HepG2 (cell line): ENCODE measurements around the gene TRAPPC12. TPM values are rescaled to one million over a fixed set of nuclear protein-coding genes. Genes with fewer than 3 reads are reported as not detected.

Experiments
- AHR ChIP-seq: IDR thresholded peaks from 2 replicates; pipeline ENCODE4 v1.6.1; 2018; ENCODE audit warnings: missing genetic modification reagents, missing compliant biosample characterization
- ATF7 ChIP-seq, 2 experiments: fragments of 450-650 bp in 1 of 2; sonication (generic) in 1 of 2; formaldehyde crosslinking in 1 of 2; IDR thresholded peaks; 2 replicates each; pipeline versions ENCODE4 v1.4.0 to v1.6.1; 2016 to 2020; ENCODE audit warnings: antibody characterized with exemption in 1 of 2, mild to moderate bottlenecking in 1 of 2, missing genetic modification reagents in 1 of 2
- IRF2 ChIP-seq: IDR thresholded peaks from 2 replicates; pipeline ENCODE4 v1.6.1; 2018; ENCODE audit warnings: missing genetic modification reagents, missing compliant biosample characterization
- KMT2B ChIP-seq: IDR thresholded peaks from 2 replicates; pipeline ENCODE4 v1.6.1; 2016; ENCODE audit warnings: missing genetic modification reagents, missing compliant biosample characterization
- MED13 ChIP-seq: sonication (generic); formaldehyde crosslinking; IDR thresholded peaks from 2 replicates; pipeline ENCODE4 v1.5.0; 2020; ENCODE audit warnings: missing genetic modification reagents
- SOX13 ChIP-seq, 3 experiments: fragments of 450-650 bp in 1 of 3; sonication (generic) in 1 of 3; formaldehyde crosslinking in 1 of 3; IDR thresholded peaks in 2 of 3; conservative IDR thresholded peaks in 1 of 3; 2 replicates each; pipeline versions ENCODE4 v1.5.0 to v1.6.1; 2016 to 2020; ENCODE audit warnings: antibody characterized with exemption in 1 of 3, mild to moderate bottlenecking in 1 of 3, missing compliant biosample characterization in 1 of 3, missing genetic modification reagents in 1 of 3, moderate library complexity in 1 of 3
- ZFP41 ChIP-seq: sonication (generic); formaldehyde crosslinking; IDR thresholded peaks from 2 replicates; pipeline ENCODE4 v1.4.0; 2020; ENCODE audit warnings: mild to moderate bottlenecking, missing genetic modification reagents, borderline replicate concordance
- ZFX ChIP-seq: sonication (generic); formaldehyde crosslinking; IDR thresholded peaks from 2 replicates; pipeline ENCODE4 v1.4.0; 2020; ENCODE audit warnings: mild to moderate bottlenecking, low read depth, missing genetic modification reagents, moderate library complexity
- ZNF567 ChIP-seq: sonication (generic); formaldehyde crosslinking; IDR thresholded peaks from 2 replicates; pipeline ENCODE4 v1.8.1; 2023; ENCODE audit warnings: mild to moderate bottlenecking, missing genetic modification reagents, borderline replicate concordance
- polyA plus RNA-seq, 8 experiments: library from polyadenylated mRNA; depleted of rRNA in 3 of 8; stranded (reverse) in 7 of 8; unstranded in 1 of 8; fragments of >200 nt; fragmentation: Illumina TruSeq in 4 of 8; extraction: Trizol in 4 of 8; gene quantifications; 2 replicates each; pipeline versions ENCODE4 v1.2.1 to v1.2.3, GENCODE V29; 2011 to 2016; ENCODE audit warnings: low read depth in 4 of 8, missing spikeins in 1 of 8, mixed read lengths in 1 of 8; ENCODE audit not compliant: insufficient read depth in 1 of 8
- total RNA-seq, 5 experiments: library from RNA; depleted of rRNA; stranded (reverse); fragments of >200 nt; fragmentation: Illumina TruSeq; extraction: Trizol; gene quantifications; 2 replicates each; pipeline ENCODE4 v1.2.3, GENCODE V29; 2016; ENCODE audit warnings: low read depth in 1 of 5
- TF ChIP-seq, protein P1 (sequence below): IDR thresholded peaks from 2 replicates; pipeline ENCODE4 v1.6.1; 2016; ENCODE audit warnings: mild to moderate bottlenecking, missing biosample characterization, missing genetic modification reagents
- TF ChIP-seq, protein P2 (sequence below): sonication (generic); formaldehyde crosslinking; IDR thresholded peaks from 2 replicates; pipeline ENCODE4 v1.8.1; 2023; ENCODE audit warnings: mild to moderate bottlenecking, missing genetic modification reagents
- TF ChIP-seq, protein P3 (sequence below): sonication (generic); formaldehyde crosslinking; IDR thresholded peaks from 2 replicates; pipeline ENCODE4 v1.5.1; 2020; ENCODE audit warnings: missing genetic modification reagents, mild to moderate bottlenecking, borderline replicate concordance
- TF ChIP-seq, protein P4 (sequence below): sonication (generic); formaldehyde crosslinking; IDR thresholded peaks from 2 replicates; pipeline ENCODE4 v1.4.0; 2020; ENCODE audit warnings: mild to moderate bottlenecking, missing genetic modification reagents
- TF ChIP-seq, protein P5 (sequence below): sonication (generic); formaldehyde crosslinking; IDR thresholded peaks from 2 replicates; pipeline ENCODE4 v1.5.0; 2020; ENCODE audit warnings: missing genetic modification reagents
- TF ChIP-seq, protein P6 (sequence below): IDR thresholded peaks from 2 replicates; pipeline ENCODE4 v1.6.1; 2016; ENCODE audit warnings: low read depth, control low read depth
- TF ChIP-seq, protein P7 (sequence below): sonication (generic); formaldehyde crosslinking; IDR thresholded peaks from 2 replicates; pipeline ENCODE4 v1.9.0; 2022; ENCODE audit warnings: low read depth, missing genetic modification reagents

TRAPPC12 gene
- total and polyA plus RNA-seq, 2 of the 13 experiments (the other 11 are each of a cell fraction or from before 2014, with no cell fraction given): 46.4 to 97.7 TPM

DNA sequence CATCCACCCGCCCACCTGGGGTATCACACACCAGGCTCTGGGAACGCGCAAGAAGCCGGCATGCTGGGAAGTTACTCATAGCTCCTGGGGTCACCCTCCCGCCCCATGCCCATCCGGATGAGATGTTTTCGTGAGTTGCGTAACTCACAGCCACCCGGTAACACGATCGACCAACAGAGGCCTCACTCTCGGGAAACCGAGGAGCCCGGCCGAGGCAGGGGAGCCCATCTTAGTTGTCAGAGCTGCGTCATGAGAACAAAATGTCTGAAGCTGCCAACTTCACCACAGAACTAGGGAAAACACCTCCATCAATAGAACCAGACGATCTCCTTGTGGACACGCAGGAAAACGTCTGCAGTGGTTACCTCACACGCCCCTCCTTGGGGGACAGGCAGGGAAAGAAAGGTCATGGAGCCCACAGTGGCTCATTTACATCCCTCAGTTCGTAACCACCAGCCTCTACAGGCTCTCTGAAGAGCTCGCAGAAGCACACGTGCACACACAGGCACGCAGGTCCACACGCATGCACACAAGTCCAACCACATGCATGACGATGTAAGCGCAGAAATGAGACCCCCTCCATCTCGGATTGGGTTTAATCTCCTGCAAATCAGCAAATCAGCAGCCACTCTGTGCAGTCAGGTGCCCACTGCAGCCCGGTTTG lies 113.6 kb downstream of the TRAPPC12 start (continued):
- TF ChIP-seq ATF7 (IDR thresholded peaks at IDR 0.05) (no peak), ATF7 (CRISPR knock-in tag; IDR thresholded peaks at IDR 0.05) (peak; percentile 81; the same call in 1 of the 2 replicates), IRF2 (CRISPR knock-in tag) (peak; percentile 26; the same call in 1 of the 2 replicates), MED13 (no peak), AHR (no peak; the same call in 1 of the 2 replicates), ZFX (CRISPR knock-in tag) (peak; percentile 75), ZNF567 (no peak), ZFP41 (0 out of 2 replicates have a peak, but pooled peaks have one; percentile 31), SOX13 (IDR thresholded peaks at IDR 0.05) (peak; percentile 29; the same call in 1 of the 2 replicates), SOX13 (CRISPR knock-in tag; conservative IDR thresholded peaks at IDR 0.05 in 1 of 2, IDR thresholded peaks at IDR 0.05 in 1 of 2) (0 out of 4 replicates have a peak, but pooled peaks of 1 of the 2 experiments have one; percentile 52), KMT2B (CRISPR knock-in tag) (no peak)
- TF ChIP-seq, protein P1, sequence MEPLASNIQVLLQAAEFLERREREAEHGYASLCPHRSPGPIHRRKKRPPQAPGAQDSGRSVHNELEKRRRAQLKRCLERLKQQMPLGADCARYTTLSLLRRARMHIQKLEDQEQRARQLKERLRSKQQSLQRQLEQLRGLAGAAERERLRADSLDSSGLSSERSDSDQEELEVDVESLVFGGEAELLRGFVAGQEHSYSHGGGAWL: no peak
- TF ChIP-seq, protein P2, sequence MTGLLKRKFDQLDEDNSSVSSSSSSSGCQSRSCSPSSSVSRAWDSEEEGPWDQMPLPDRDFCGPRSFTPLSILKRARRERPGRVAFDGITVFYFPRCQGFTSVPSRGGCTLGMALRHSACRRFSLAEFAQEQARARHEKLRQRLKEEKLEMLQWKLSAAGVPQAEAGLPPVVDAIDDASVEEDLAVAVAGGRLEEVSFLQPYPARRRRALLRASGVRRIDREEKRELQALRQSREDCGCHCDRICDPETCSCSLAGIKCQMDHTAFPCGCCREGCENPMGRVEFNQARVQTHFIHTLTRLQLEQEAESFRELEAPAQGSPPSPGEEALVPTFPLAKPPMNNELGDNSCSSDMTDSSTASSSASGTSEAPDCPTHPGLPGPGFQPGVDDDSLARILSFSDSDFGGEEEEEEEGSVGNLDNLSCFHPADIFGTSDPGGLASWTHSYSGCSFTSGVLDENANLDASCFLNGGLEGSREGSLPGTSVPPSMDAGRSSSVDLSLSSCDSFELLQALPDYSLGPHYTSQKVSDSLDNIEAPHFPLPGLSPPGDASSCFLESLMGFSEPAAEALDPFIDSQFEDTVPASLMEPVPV (CRISPR knock-in tag): peak; percentile 61; the same call in 1 of the 2 replicates
- TF ChIP-seq, protein P3, sequence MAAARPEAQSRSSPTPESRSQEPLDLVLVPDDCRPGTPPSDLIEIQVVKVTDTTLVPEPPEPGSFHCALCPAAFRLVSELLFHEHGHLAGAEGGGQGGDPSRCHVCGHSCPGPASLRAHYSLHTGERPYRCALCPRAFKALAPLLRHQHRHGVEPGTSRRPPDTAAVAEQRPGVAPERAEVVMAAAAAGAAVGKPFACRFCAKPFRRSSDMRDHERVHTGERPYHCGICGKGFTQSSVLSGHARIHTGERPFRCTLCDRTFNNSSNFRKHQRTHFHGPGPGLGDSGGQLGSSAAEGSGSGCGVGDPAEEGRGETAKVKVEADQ (CRISPR knock-in tag): no peak
- TF ChIP-seq, protein P4, sequence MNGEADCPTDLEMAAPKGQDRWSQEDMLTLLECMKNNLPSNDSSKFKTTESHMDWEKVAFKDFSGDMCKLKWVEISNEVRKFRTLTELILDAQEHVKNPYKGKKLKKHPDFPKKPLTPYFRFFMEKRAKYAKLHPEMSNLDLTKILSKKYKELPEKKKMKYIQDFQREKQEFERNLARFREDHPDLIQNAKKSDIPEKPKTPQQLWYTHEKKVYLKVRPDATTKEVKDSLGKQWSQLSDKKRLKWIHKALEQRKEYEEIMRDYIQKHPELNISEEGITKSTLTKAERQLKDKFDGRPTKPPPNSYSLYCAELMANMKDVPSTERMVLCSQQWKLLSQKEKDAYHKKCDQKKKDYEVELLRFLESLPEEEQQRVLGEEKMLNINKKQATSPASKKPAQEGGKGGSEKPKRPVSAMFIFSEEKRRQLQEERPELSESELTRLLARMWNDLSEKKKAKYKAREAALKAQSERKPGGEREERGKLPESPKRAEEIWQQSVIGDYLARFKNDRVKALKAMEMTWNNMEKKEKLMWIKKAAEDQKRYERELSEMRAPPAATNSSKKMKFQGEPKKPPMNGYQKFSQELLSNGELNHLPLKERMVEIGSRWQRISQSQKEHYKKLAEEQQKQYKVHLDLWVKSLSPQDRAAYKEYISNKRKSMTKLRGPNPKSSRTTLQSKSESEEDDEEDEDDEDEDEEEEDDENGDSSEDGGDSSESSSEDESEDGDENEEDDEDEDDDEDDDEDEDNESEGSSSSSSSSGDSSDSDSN (CRISPR knock-in tag): peak; percentile 72
- TF ChIP-seq, protein P5, sequence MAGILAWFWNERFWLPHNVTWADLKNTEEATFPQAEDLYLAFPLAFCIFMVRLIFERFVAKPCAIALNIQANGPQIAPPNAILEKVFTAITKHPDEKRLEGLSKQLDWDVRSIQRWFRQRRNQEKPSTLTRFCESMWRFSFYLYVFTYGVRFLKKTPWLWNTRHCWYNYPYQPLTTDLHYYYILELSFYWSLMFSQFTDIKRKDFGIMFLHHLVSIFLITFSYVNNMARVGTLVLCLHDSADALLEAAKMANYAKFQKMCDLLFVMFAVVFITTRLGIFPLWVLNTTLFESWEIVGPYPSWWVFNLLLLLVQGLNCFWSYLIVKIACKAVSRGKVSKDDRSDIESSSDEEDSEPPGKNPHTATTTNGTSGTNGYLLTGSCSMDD: no peak
- TF ChIP-seq, protein P6, sequence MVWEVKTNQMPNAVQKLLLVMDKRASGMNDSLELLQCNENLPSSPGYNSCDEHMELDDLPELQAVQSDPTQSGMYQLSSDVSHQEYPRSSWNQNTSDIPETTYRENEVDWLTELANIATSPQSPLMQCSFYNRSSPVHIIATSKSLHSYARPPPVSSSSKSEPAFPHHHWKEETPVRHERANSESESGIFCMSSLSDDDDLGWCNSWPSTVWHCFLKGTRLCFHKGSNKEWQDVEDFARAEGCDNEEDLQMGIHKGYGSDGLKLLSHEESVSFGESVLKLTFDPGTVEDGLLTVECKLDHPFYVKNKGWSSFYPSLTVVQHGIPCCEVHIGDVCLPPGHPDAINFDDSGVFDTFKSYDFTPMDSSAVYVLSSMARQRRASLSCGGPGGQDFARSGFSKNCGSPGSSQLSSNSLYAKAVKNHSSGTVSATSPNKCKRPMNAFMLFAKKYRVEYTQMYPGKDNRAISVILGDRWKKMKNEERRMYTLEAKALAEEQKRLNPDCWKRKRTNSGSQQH (CRISPR knock-in tag): peak; percentile 68; the same call in 1 of the 2 replicates
- TF ChIP-seq, protein P7, sequence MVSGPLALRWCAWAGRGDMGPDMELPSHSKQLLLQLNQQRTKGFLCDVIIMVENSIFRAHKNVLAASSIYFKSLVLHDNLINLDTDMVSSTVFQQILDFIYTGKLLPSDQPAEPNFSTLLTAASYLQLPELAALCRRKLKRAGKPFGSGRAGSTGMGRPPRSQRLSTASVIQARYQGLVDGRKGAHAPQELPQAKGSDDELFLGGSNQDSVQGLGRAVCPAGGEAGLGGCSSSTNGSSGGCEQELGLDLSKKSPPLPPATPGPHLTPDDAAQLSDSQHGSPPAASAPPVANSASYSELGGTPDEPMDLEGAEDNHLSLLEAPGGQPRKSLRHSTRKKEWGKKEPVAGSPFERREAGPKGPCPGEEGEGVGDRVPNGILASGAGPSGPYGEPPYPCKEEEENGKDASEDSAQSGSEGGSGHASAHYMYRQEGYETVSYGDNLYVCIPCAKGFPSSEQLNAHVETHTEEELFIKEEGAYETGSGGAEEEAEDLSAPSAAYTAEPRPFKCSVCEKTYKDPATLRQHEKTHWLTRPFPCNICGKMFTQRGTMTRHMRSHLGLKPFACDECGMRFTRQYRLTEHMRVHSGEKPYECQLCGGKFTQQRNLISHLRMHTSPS (CRISPR knock-in tag): peak; percentile 68
